Limb (tissue), 2 donors: ENCODE results near the gene TAAR5.
"Not testable (repeated sequence)": the region's sequence is repeated elsewhere in the genome, so short reads cannot be mapped to it uniquely, and the experiment has no call there.

Experiments
- DNase-seq, 2 donors: peaks; one replicate each; pipeline ENCODE4 v3.0.0-alpha.2; 2016; ENCODE audit errors: extremely low spot score in 2 of 2

Gene TAAR5

GRCh38 chr6:132570221-132570777 lies 19.2 kb downstream of the TAAR5 start, which contains the start of gene TAAR6:
Gene TAAR6, plus strand, starts transcription at chr6:132570322. Its CDS starts 0 bp downstream, at chr6:132570322.
- no peak for DNase-seq

DNA sequence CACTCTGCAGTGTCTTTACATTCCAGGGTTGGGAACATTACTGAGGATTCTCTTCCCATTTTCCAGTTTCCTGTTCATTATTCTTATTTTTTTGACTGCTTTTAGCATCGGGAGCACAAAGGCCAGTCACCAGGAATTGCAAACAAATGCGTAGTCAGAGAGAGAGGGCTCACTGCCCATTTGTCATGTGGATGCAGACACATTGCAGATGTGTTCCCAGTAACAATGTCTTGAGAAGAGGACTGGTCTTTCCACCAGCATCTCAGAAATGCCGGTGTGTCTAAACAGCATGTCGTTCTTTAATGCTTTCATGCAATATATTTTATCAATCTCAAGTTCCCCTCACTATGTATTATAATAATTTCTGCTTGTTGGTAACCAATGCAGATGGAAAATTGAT lies 20.4 kb downstream of the TAAR5 start:
- DNase-seq, result no peak

GRCh38 chr6:132568611-132569010 lies 20.9 kb downstream of the TAAR5 start:
- DNase-seq, result no peak

DNA sequence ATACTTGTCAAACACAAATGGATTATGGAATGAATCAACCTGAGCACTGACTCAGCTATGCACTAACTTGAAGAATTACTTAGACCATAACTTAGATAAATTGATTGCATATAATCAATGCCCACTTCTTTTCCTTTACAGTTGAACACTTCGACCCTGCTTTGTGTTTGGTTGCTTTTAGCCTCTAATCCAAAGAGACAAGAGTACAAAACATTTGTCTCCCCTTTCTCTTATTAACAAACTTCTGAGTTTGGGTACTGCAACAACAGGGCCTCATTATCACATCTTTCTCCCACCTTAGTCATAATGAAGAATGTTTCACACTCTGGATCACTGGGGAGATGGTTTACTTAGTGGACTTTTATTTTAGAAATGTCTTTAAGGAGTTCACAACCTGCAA lies 22.0 kb downstream of the TAAR5 start:
- no peak for DNase-seq

DNA sequence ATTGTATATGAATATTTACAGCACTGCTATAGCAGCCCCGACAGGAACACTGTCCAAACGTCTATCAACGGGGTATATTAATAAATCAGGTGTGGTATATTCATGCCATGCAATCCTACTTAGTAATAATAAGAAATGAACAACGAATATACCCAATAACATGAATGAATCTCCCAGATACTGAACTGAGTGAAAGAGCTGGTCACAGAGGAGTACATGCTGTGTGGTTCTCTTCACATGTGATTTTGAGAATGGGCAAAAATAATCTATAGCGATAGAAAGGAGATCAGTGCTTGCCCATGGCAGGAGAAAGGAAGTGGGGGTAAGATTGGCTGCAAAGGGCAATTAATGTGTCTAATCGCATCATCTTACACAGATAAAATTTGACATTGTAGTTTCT lies 23.1 kb downstream of the TAAR5 start:
- no peak for DNase-seq

- not testable (repeated sequence) for DNase-seq
Measured at GRCh38 chr6:132560087-132560486, 29.5 kb downstream of the TAAR5 start.

- no peak for DNase-seq
Measured at GRCh38 chr6:132552372-132552771, 37.2 kb downstream of the TAAR5 start, which contains the start of gene TAAR8. Gene TAAR8, plus strand, starts transcription at chr6:132552672. Its CDS starts 21 bp downstream, at chr6:132552693.

GRCh38 chr6:132551214-132551613 lies 38.3 kb downstream of the TAAR5 start:
- DNase-seq, result no peak

DNA sequence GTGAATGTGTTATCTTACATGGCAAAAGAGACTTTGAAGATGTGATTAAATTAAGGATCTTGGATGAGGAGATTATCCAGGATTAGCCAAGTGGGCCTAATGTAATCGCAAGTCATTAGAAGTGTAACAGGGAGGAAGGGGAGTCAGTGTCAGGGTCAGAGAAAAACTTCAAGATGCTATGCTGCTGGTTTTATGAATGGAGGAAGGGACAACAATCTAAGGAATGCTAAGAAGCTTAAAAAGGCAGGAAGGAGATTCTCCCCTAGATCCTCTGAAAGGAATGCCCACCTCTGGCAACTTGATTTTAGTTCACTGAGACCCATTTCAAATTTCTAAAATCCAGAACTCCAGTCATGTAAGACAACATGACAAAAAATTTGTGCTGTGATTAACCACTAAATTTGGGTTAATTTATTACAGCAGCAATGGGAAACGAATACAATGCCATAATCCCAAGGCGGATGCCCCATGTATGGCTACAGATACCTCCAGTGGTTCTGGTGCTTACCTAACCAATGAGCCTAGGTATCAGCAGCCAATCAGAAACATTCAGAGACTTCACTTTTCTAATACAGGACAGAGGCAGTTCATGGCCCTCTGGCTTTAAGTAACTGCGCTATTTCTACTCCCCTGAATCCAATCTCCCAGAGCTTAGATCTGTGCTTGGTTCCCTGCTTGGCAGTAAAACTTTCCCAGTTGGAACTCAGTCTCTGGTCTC lies 40.6 kb downstream of the TAAR5 start:
- no peak for DNase-seq

DNA sequence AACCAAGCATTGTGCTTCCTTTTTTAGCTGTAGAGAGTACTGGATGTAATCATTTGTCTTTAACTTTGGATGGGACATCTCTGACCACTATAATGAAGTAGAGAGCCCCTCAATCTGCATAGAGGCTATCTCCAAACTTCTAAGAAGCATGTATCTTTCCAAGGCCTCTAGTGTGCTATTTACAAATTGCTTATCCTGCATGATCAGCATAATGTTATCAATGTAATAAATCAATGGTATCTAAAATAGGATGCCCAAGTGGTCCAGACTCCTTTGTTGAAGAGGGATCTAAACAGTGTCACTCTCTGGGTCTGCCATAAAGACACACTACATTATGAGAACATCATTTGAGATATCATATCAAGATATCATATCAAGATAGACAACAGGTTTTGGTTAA lies 44.7 kb downstream of the TAAR5 start:
- no peak for DNase-seq
